Adrenal gland (tissue), 5 donors: ENCODE data around the gene PRSS21.

Experiments
- CTCF ChIP-seq, 6 experiments: fragments of 450-650 bp in 4 of 6; fragments of 200-600 bp in 2 of 6; sonication (generic) in 1 of 6; IDR thresholded peaks; 1 replicate in 5 of 6; 2 replicates in 1 of 6; pipeline versions ENCODE4 v1.5.1 to v1.8.0; 2016 to 2021; ENCODE audit warnings: antibody characterized with exemption in 6 of 6, mild to moderate bottlenecking in 2 of 6, moderate library complexity in 1 of 6
- POLR2A ChIP-seq, 2 donors: fragments of 450-650 bp; IDR thresholded peaks; one replicate each; pipeline ENCODE4 v1.6.1; 2017; ENCODE audit warnings: antibody characterized with exemption in 2 of 2, mild to moderate bottlenecking in 2 of 2, moderate library complexity in 1 of 2
- donor health status: DM: no; HTN: no; CAD: no.

DNA sequence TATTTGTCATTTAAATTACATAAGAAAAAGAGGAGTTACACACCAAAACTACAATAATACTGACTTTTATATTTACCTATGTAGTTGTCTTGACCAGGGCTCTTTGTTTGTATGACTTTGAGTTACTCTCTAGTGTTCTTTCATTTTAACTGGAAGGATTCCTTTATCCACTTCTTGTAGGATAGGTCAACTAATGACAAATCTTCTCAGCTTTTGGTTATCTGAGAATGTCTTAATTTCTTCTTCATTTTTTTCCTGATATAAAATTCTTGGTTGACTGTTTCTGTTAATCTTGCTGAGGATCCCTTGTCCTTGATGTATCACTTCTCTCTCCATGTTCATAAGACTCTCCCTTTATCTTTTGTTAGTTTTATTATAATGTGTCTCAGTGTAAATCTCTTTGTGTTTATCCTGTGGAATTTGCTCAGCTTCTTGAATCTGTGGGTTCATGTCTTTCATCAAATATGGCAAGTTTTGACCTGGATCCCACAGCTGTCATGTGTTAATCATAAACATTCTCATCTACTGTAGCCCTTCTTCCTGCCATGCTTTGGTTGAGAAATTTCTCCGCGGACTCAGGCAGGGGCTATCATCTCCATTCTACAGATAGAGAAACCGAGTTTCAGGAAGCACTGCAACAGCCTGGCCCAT lies 13.4 kb upstream of the PRSS21 start:
- no peak for TF ChIP-seq CTCF (IDR thresholded peaks at IDR 0.05)
- no peak for TF ChIP-seq POLR2A (IDR thresholded peaks at IDR 0.05)
